GM18526 (cell line): ENCODE results near the gene MPV17L2.

ENCODE experiments used
- POLR2A ChIP-seq: IDR thresholded peaks from 3 replicates; pipeline ENCODE4 v1.6.1; 2011; ENCODE audit not compliant: insufficient read length; ENCODE audit errors: extremely low read depth

Gene MPV17L2

GRCh38 chr19:18197306-18197705 is 4.3 kb downstream of the MPV17L2 start:
- no peak for TF ChIP-seq POLR2A

GRCh38 chr19:18197941-18198340 is 4.9 kb downstream of the MPV17L2 start:
- no peak for TF ChIP-seq POLR2A

- no peak for TF ChIP-seq POLR2A
Measured at GRCh38 chr19:18198374-18198773, 5.4 kb downstream of the MPV17L2 start.

GRCh38 chr19:18202397-18202777 is 9.4 kb downstream of the MPV17L2 start:
- TF ChIP-seq POLR2A = no peak

GRCh38 chr19:18202778-18203407 is 9.9 kb downstream of the MPV17L2 start:
- no peak for TF ChIP-seq POLR2A

- TF ChIP-seq POLR2A = no peak
Measured at GRCh38 chr19:18203408-18203862, 10.4 kb downstream of the MPV17L2 start.

GRCh38 chr19:18203863-18204393 is 10.9 kb downstream of the MPV17L2 start, which contains the start of gene RAB3A:
Gene RAB3A, minus strand, starts transcription at chr19:18204042. Its CDS starts 1,302 bp downstream, at chr19:18202740.
- peak; percentile 34 for TF ChIP-seq POLR2A

GRCh38 chr19:18204394-18205199 is 11.6 kb downstream of the MPV17L2 start:
- no peak for TF ChIP-seq POLR2A

- no peak for TF ChIP-seq POLR2A
Measured at GRCh38 chr19:18205200-18205892, 12.3 kb downstream of the MPV17L2 start.

- TF ChIP-seq POLR2A = no peak
Measured at GRCh38 chr19:18206018-18206417, 13.0 kb downstream of the MPV17L2 start.

- TF ChIP-seq POLR2A = no peak
Measured at GRCh38 chr19:18208098-18208951, 15.3 kb downstream of the MPV17L2 start.

GRCh38 chr19:18211683-18212082 is 18.7 kb downstream of the MPV17L2 start:
- no peak for TF ChIP-seq POLR2A

- no peak for TF ChIP-seq POLR2A
Measured at GRCh38 chr19:18214779-18215433, 21.9 kb downstream of the MPV17L2 start.

GRCh38 chr19:18216789-18217188 is 23.8 kb downstream of the MPV17L2 start:
- no peak for TF ChIP-seq POLR2A
